Activated CD8-positive, alpha-beta T cell treated with anti-CD3 and anti-CD28 coated beads for 36 hours (primary cell): ENCODE measurements around the gene ZNF366. TPM values are rescaled to one million over a fixed set of nuclear protein-coding genes. Genes with fewer than 3 reads are reported as not detected.

Experiments used
- ATAC-seq: fragments of 200-7000 bp; cut with Tn5 transposase; one replicate; pipeline ENCODE4 v1.10.0; 2021; ENCODE audit warnings: mild to moderate bottlenecking, moderate library complexity
- CTCF ChIA-PET: fragments of 350-600 bp; sonication (Branson Sonifier 250); formaldehyde crosslinking; loops from one replicate; lab custom pipeline; 2021; ENCODE audit warnings: antibody characterized with exemption; lab: Charles Lee
- POLR2A ChIA-PET: fragments of 350-600 bp; sonication (Branson Sonifier 250); formaldehyde crosslinking; loops from one replicate; lab custom pipeline; 2021; ENCODE audit warnings: antibody characterized with exemption; lab: Charles Lee
- DNase-seq: peaks from one replicate; pipeline ENCODE4 v3.0.0-alpha.2; 2020
- H3K27ac Mint-ChIP-seq: one replicate; pipeline ENCODE4 v1.8.0; 2021; ENCODE audit warnings: mild to moderate bottlenecking, mixed read lengths
- H3K27me3 Mint-ChIP-seq: one replicate; pipeline ENCODE4 v1.8.0; 2021; ENCODE audit warnings: mixed read lengths
- H3K36me3 Mint-ChIP-seq: one replicate; pipeline ENCODE4 v1.8.0; 2021; ENCODE audit warnings: low read depth, mixed read lengths
- H3K4me1 Mint-ChIP-seq: one replicate; pipeline ENCODE4 v1.8.0; 2021; ENCODE audit warnings: low read depth, mixed read lengths
- H3K4me3 Mint-ChIP-seq: one replicate; pipeline ENCODE4 v1.8.0; 2021; ENCODE audit warnings: mild to moderate bottlenecking, moderate library complexity, mixed read lengths
- H3K9me3 Mint-ChIP-seq: one replicate; pipeline ENCODE4 v1.8.0; 2021; ENCODE audit warnings: mixed read lengths
- intact Hi-C: fragments of 100-400 bp; cut with micrococcal nuclease; formaldehyde crosslinking; loops from one replicate; pipeline ENCODE4 v1.10.0; 2022
- total RNA-seq, 2 experiments: library from RNA; stranded (reverse); gene quantifications; one replicate each; pipeline ENCODE4 v1.2.3, GENCODE V29; 2021
- TF ChIP-seq, protein P1 (sequence below): fragments of 200-600 bp; IDR thresholded peaks from one replicate; pipeline ENCODE4 v1.8.0; 2022; ENCODE audit warnings: antibody characterized with exemption, mild to moderate bottlenecking

The ZNF366 gene
- total RNA-seq, 2 experiments from 2014 or later: not detected

DNA sequence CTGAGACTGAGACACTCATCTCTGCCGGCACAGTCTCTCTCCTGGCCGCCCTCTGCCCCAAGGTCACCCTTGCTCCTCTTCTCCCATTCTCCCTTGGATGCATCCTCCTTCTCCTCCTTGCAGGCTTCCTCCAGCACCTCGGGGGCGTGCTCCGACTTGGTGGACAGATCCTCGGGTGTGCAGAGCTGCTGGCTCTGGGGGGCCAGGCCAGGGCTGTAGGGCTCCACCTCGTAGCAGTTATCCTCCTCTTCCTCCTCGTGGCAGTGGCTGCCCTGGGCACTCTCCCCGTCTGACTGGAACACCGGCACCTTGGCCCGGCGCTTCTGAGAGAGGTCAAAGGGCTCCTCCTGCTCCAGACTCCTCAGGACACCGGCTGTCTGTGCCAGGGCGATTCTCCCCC is 63.3 kb downstream of the ZNF366 start:
- Mint-ChIP-seq H3K27me3 (peaks cover 2% of the 10 kb centered on the region), H3K27ac (no peak overlapping the region), H3K36me3 (no peaks in the 10 kb centered on the region), H3K4me3 (no peak overlapping the region), H3K9me3 (no peaks in the 10 kb centered on the region), H3K4me1 (no peaks in the 10 kb centered on the region)
- DNase-seq (no peak), ATAC-seq (no peak)
- ChIA-PET POLR2A (no interaction called here), CTCF (interaction anchor here (0.7 kb wide), 1 partner anchor 38 kb away, joined by 3 read pairs; no protein-coding TSS in a partner anchor)
- TF ChIP-seq, protein P1, sequence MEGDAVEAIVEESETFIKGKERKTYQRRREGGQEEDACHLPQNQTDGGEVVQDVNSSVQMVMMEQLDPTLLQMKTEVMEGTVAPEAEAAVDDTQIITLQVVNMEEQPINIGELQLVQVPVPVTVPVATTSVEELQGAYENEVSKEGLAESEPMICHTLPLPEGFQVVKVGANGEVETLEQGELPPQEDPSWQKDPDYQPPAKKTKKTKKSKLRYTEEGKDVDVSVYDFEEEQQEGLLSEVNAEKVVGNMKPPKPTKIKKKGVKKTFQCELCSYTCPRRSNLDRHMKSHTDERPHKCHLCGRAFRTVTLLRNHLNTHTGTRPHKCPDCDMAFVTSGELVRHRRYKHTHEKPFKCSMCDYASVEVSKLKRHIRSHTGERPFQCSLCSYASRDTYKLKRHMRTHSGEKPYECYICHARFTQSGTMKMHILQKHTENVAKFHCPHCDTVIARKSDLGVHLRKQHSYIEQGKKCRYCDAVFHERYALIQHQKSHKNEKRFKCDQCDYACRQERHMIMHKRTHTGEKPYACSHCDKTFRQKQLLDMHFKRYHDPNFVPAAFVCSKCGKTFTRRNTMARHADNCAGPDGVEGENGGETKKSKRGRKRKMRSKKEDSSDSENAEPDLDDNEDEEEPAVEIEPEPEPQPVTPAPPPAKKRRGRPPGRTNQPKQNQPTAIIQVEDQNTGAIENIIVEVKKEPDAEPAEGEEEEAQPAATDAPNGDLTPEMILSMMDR: no peak
- intact Hi-C loops: no loop called here

DNA sequence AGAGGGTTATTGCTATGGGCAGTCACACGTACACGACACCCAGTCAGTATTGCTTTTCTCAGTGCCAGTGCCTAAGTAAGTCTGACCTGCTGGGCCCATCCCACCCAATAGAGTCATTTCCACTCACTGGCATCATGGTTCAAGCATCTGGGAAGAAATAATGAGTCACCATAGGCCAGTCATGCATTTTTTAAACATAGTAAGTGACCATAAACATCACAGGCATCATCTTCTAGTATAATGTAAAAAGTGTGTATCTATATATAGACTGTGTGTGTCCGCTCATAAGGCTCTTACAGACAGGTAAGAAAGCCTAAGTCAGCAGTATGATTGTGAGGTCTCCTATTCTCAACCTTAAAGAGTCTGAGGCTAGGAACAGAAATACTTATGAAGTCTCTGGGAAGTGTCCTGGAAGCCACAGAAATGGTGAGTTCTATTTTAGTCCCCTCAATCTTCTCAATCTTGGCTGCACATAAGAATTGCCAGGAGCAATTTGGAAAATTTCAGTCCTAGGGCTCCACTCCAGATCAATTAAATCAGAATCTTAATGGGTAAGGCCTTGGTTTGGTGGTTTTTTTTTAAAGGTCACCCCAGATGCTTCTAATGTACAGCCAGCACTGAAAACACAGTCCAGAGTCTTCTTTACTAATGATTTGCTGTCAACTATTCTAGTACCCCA is 65.2 kb downstream of the ZNF366 start:
- Mint-ChIP-seq H3K9me3 (no peaks in the 10 kb centered on the region), H3K27ac (no peak overlapping the region), H3K36me3 (no peaks in the 10 kb centered on the region), H3K27me3 (peaks cover 2% of the 10 kb centered on the region), H3K4me3 (no peak overlapping the region), H3K4me1 (no peaks in the 10 kb centered on the region)
- intact Hi-C loops: no loop called here
- TF ChIP-seq, protein P1: no peak
- POLR2A ChIA-PET: no interaction called here
- ATAC-seq (no peak), DNase-seq (no peak)
- CTCF ChIA-PET: no interaction called here

DNA sequence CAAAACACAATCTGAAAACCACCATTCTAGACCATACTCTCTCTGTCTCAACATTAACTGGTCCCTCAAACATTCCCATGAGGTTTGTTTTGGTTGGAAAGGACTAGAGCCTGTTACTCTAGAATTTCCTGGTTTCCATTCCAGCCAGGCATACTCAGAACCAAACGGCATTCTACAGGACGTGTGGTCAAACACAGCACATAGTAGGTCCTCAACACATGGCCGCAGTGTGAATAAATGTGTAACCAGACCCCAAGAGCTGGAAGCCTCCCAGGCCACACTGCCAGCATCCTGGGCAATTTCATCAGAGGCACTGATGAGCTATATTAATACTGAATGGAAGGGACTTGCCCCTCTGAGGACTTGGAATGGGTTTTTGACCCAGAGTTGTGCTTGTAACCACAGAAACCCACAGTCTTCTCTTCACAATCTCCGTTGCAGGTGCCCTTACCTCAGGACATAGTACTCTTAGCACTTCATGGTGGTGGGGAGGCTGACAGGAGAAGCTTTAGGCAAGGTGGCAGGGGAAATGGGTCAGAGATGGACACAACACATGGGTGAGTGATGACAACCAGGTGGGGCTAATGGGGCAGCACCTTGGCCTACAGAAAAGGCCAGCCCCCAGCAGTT is 66.0 kb downstream of the ZNF366 start:
- TF ChIP-seq, protein P1: no peak
- ChIA-PET CTCF (no interaction called here), POLR2A (no interaction called here)
- no peaks in the 10 kb centered on the region for H3K9me3 Mint-ChIP-seq
- ATAC-seq (no peak), DNase-seq (no peak)
- peaks cover 2% of the 10 kb centered on the region for H3K27me3 Mint-ChIP-seq
- no peaks in the 10 kb centered on the region for H3K36me3 Mint-ChIP-seq
- intact Hi-C loops: no loop called here
- H3K27ac Mint-ChIP-seq: no peak overlapping the region
- no peak overlapping the region for H3K4me3 Mint-ChIP-seq
- no peaks in the 10 kb centered on the region for H3K4me1 Mint-ChIP-seq

DNA sequence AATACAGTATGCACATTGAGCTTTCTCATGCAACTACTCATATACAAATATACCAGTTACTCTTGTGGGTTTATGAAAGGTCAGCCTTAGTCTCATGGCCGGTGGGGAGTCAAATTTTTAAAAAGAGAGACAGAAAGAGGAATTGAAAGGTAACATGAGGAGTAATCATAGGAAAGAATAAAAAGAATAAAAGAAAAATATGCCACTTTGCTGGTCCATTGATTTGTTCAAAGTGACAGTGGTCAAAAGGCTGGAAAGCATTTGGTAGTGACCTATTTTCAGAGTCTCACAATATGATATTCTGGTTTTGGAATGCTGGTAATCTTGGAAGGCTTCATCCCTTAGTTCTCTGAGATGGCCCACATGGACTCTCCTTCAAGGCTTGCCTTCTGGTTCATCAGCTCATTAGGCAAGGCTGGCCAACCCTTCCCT is 67.0 kb downstream of the ZNF366 start:
- ChIA-PET POLR2A (no interaction called here), CTCF (interaction anchor here (1.0 kb wide), 1 partner anchor 74 kb away, joined by 3 read pairs; no protein-coding TSS in a partner anchor)
- Mint-ChIP-seq H3K27ac (no peak overlapping the region), H3K27me3 (peaks cover 9% of the 10 kb centered on the region), H3K36me3 (no peaks in the 10 kb centered on the region), H3K9me3 (no peaks in the 10 kb centered on the region), H3K4me1 (no peaks in the 10 kb centered on the region), H3K4me3 (no peak overlapping the region)
- TF ChIP-seq, protein P1: no peak
- ATAC-seq (no peak), DNase-seq (no peak)
- intact Hi-C loops: no loop called here

DNA sequence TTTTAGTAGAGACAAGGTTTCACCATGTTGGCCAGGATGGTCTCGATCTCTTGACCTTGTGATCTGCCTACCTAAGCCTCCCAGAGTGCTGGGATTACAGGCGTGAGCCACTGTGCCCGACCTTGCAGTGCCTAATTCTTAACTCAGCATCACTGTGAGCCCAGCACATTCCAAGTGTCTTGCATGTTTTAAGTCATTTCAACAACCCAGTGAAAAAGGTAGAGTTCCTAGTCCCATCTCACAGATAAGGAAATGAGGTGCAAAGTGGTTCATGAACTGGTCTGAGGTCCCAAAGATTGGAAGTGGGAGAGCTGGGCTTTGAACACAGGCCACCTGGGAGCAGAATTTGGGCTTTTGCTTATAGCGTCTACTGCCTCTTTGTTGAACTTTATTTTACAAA is 68.0 kb downstream of the ZNF366 start:
- H3K4me1 Mint-ChIP-seq: no peaks in the 10 kb centered on the region
- no peak overlapping the region for H3K27ac Mint-ChIP-seq
- peaks cover 13% of the 10 kb centered on the region for H3K27me3 Mint-ChIP-seq
- no peak for ATAC-seq
- no peak for DNase-seq
- H3K9me3 Mint-ChIP-seq: no peaks in the 10 kb centered on the region
- TF ChIP-seq, protein P1: no peak
- H3K4me3 Mint-ChIP-seq: no peak overlapping the region
- CTCF ChIA-PET: no interaction called here
- POLR2A ChIA-PET: no interaction called here
- H3K36me3 Mint-ChIP-seq: no peaks in the 10 kb centered on the region
- intact Hi-C loops: no loop called here
